ENCODE measurements around the gene HSF4.
A peak's percentile ranks its signal among the peaks of the same experiment; 100 is the strongest.

HSF4 gene

DNA sequence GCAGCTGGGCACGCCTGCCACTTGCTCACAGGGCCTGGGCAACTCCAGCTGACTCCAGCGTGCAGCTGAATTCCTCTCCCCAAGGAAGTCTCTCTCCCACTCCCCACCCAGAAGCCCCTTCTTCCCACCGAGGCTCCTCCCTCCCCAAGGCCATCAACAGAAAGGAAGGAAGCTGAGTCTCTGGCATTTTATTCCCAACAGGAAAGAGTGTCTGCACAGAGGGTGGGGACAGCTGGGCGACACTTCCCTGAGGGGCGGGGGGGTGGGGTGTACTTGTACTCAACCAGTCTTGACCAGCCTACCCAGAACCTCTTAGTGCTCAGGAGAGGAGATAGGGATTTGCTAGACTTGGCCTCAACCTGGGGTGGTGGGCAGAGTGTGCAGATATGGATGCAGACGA lies 25.5 kb downstream of the HSF4 start, which contains the start of gene EXOC3L1:
EXOC3L1 (minus strand) TSS at position 96 of the 400 bp plus-strand sequence. CDS start 460 bp downstream, outside the sequence.
- Histone ChIP-seq H3K4me3 (ENCODE audit: insufficient read depth, low read length, poor library complexity, severe bottlenecking) (no peak within 1 kb of the TSS), H2AFZ (ENCODE audit: low read depth, low read length, severe bottlenecking) (no peak within 1 kb of the TSS), H3K27me3 (ENCODE audit: low read length) (no peaks in the 10 kb centered on the region), H3K9me2 (replicated peaks; ENCODE audit: insufficient read depth, low read length) (no peaks in the 10 kb centered on the region), H3K4me2 (ENCODE audit: low read depth, low read length, poor library complexity, severe bottlenecking) (no peak within 1 kb of the TSS), H4K20me1 (ENCODE audit: low read depth, low read length) (no peaks in the 10 kb centered on the region), H3K27ac (ENCODE audit: low read depth, low read length) (no peak within 1 kb of the TSS), H3K9ac (ENCODE audit: low read length) (no peak within 1 kb of the TSS), H3K9me3 (ENCODE audit: insufficient read depth, low read length) (no peaks in the 10 kb centered on the region), H3F3A (ENCODE audit: insufficient read depth) (no peaks in the 10 kb centered on the region), H3K79me2 (ENCODE audit: insufficient read depth, low read length) (peaks cover 24% of the 10 kb centered on the region), H3K36me3 (ENCODE audit: low read length) (no peaks in the 10 kb centered on the region)
- TF ChIP-seq, protein P1, sequence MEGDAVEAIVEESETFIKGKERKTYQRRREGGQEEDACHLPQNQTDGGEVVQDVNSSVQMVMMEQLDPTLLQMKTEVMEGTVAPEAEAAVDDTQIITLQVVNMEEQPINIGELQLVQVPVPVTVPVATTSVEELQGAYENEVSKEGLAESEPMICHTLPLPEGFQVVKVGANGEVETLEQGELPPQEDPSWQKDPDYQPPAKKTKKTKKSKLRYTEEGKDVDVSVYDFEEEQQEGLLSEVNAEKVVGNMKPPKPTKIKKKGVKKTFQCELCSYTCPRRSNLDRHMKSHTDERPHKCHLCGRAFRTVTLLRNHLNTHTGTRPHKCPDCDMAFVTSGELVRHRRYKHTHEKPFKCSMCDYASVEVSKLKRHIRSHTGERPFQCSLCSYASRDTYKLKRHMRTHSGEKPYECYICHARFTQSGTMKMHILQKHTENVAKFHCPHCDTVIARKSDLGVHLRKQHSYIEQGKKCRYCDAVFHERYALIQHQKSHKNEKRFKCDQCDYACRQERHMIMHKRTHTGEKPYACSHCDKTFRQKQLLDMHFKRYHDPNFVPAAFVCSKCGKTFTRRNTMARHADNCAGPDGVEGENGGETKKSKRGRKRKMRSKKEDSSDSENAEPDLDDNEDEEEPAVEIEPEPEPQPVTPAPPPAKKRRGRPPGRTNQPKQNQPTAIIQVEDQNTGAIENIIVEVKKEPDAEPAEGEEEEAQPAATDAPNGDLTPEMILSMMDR (IDR thresholded peaks at IDR 0.05; ENCODE audit: insufficient read depth, low read length, poor library complexity, severe bottlenecking): no peak
- TF ChIP-seq EZH2phosphoT487 (conservative IDR thresholded peaks at IDR 0.05; ENCODE audit: low read length): no peak

DNA sequence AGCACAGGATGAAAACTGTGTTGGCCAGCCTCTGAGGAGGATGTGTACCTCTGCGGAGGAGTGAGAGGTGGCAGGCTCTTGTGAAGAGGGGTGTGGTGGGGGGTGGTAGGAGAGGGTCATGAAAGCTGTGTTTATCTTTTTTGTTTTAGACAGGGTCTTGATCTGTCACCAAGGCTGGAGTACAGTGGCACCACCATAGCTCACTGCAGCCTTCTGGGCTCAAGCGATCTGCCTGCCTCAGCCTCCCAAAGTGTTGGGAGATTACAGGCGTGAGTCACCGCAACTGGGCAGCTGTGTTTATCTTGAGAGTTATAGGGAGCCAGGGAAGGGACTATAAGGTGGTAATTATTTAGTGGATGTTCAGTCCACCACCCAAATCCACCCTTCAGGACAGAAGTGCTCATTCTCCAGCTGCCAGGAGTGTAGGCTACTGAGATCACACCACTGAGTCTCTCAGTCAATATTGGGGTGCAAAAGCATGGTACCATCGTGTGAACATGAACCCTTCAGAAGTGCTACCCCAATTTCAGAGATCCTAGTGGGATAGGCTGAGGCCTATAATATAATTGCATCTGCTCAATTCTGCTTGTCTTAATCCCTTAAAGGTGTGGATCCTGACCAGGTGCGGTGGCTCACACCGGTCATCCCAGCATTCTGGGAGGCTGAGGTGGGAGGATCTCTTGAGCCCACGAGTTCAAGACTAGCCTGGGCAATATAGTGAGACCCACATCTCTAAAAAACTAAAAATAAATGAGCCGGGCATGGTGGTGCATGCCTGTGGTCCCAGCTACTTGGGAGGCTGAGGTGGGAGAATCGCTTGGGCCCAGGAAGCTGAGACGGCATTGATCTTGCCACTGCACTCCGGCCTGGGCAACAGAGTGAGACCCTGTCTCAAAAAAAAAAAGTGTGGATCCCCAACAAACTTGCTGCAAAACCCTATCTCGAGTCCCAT lies 26.2 kb downstream of the HSF4 start:
- TF ChIP-seq, protein P1 (IDR thresholded peaks at IDR 0.05; ENCODE audit: insufficient read depth, low read length, poor library complexity, severe bottlenecking): no peak
- TF ChIP-seq EZH2phosphoT487 (conservative IDR thresholded peaks at IDR 0.05; ENCODE audit: low read length): no peak
- H2AFZ ChIP-seq (ENCODE audit: low read depth, low read length, severe bottlenecking): peak overlapping the region; percentile 66
- no peak overlapping the region for H3K9ac ChIP-seq (ENCODE audit: low read length)
- no peaks in the 10 kb centered on the region for H3K27me3 ChIP-seq (ENCODE audit: low read length)
- no peaks in the 10 kb centered on the region for H3F3A ChIP-seq (ENCODE audit: insufficient read depth)
- no peaks in the 10 kb centered on the region for H4K20me1 ChIP-seq (ENCODE audit: low read depth, low read length)
- peaks cover 24% of the 10 kb centered on the region for H3K79me2 ChIP-seq (ENCODE audit: insufficient read depth, low read length)
- H3K4me3 ChIP-seq (ENCODE audit: insufficient read depth, low read length, poor library complexity, severe bottlenecking): no peak overlapping the region
- no peaks in the 10 kb centered on the region for H3K36me3 ChIP-seq (ENCODE audit: low read length)
- no peak overlapping the region for H3K27ac ChIP-seq (ENCODE audit: low read depth, low read length)
- no peaks in the 10 kb centered on the region for H3K9me3 ChIP-seq (ENCODE audit: insufficient read depth, low read length)
- H3K4me2 ChIP-seq (ENCODE audit: low read depth, low read length, poor library complexity, severe bottlenecking): no peak overlapping the region
- no peaks in the 10 kb centered on the region for H3K9me2 ChIP-seq (replicated peaks; ENCODE audit: insufficient read depth, low read length)

DNA sequence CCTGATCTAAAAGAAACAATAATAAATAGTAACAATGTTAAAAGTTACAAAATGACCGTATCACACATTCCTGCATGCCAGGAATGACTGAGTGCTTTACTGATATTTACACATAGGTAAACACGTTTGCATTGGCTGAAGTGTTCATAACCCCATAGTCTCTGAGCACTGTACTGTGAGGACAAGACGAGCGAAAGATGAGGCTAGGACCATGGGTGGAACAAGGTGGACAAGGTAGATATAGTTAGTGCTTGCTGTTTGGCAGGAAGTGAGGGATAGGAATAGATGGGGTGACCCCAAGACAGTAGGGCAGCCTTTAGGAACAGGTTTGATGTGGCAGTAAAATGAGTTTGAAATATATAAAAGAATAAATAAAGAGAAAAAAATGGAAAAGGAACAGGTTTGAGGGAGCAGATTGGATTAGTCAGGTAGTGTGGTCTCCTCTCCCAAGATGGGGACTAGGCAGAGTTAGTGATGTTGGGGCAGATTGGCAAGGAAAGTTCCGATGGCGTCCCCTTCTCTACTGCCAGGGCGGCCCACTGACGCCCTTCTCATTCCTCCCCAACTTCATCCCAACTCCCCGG lies 27.0 kb downstream of the HSF4 start:
- Histone ChIP-seq H3F3A (ENCODE audit: insufficient read depth) (no peaks in the 10 kb centered on the region), H3K36me3 (ENCODE audit: low read length) (no peaks in the 10 kb centered on the region), H3K79me2 (ENCODE audit: insufficient read depth, low read length) (peaks cover 24% of the 10 kb centered on the region), H3K27me3 (ENCODE audit: low read length) (no peaks in the 10 kb centered on the region), H3K4me2 (ENCODE audit: low read depth, low read length, poor library complexity, severe bottlenecking) (peak overlapping the region; percentile 52), H2AFZ (ENCODE audit: low read depth, low read length, severe bottlenecking) (peak overlapping the region; percentile 66), H3K9ac (ENCODE audit: low read length) (peak overlapping the region; percentile 94), H3K27ac (ENCODE audit: low read depth, low read length) (no peak overlapping the region), H4K20me1 (ENCODE audit: low read depth, low read length) (no peaks in the 10 kb centered on the region), H3K4me3 (ENCODE audit: insufficient read depth, low read length, poor library complexity, severe bottlenecking) (no peak overlapping the region), H3K9me2 (replicated peaks; ENCODE audit: insufficient read depth, low read length) (no peaks in the 10 kb centered on the region), H3K9me3 (ENCODE audit: insufficient read depth, low read length) (no peaks in the 10 kb centered on the region)
- TF ChIP-seq EZH2phosphoT487 (conservative IDR thresholded peaks at IDR 0.05; ENCODE audit: low read length): no peak
- TF ChIP-seq, protein P1 (IDR thresholded peaks at IDR 0.05; ENCODE audit: insufficient read depth, low read length, poor library complexity, severe bottlenecking): no peak

Measured in SU-DHL-6 (cell line).